K562 (cell line): ENCODE measurements around the gene TCFL5. TPM values are rescaled to one million over a fixed set of nuclear protein-coding genes. Genes with fewer than 3 reads are reported as not detected.

Source experiments
- ADNP ChIP-seq: fragments of 200-800 bp; sonication (Bioruptor generic); IDR thresholded peaks from 2 replicates; pipeline ENCODE4 v1.6.1; 2016; ENCODE audit warnings: missing genetic modification characterization, missing compliant biosample characterization
- ATF6 ChIP-seq: sonication (generic); formaldehyde crosslinking; IDR thresholded peaks from 2 replicates; pipeline ENCODE4 v1.4.0; 2020; ENCODE audit warnings: mild to moderate bottlenecking, missing genetic modification reagents
- CC2D1A ChIP-seq: fragments of 450-650 bp; IDR thresholded peaks from 2 replicates; pipeline ENCODE4 v1.6.1; 2017; ENCODE audit warnings: mild to moderate bottlenecking
- CHD2 ChIP-seq: IDR thresholded peaks from 2 replicates; pipeline ENCODE4 v1.6.1; 2011; ENCODE audit warnings: low read depth, low read length
- FOXJ2 ChIP-seq: fragments of 200-800 bp; sonication (Bioruptor generic); IDR thresholded peaks from 2 replicates; pipeline ENCODE4 v1.6.1; 2016; ENCODE audit warnings: missing genetic modification characterization, missing compliant biosample characterization
- HCFC1 ChIP-seq: IDR thresholded peaks from 2 replicates; pipeline ENCODE4 v1.6.1; 2012; ENCODE audit warnings: low read depth, low read length, improper control_type of control experiment
- MIER1 ChIP-seq: fragments of 450-650 bp; IDR thresholded peaks from 2 replicates; pipeline ENCODE4 v1.6.1; 2016; ENCODE audit warnings: antibody characterized with exemption, mild to moderate bottlenecking, low read depth
- PHF8 ChIP-seq: fragments of 200-600 bp; sonication (generic); IDR thresholded peaks from 2 replicates; pipeline ENCODE4 v1.6.1; 2012; ENCODE audit warnings: mixed run types, mild to moderate bottlenecking, inconsistent platforms, low read length, moderate library complexity, borderline replicate concordance
- POLR2AphosphoS2 ChIP-seq: IDR thresholded peaks from 2 replicates; pipeline ENCODE4 v1.6.1; 2012; ENCODE audit warnings: low read length, improper control_type of control experiment
- POLR3G ChIP-seq: IDR thresholded peaks from 2 replicates; pipeline ENCODE4 v1.6.1; 2011; ENCODE audit not compliant: insufficient read length, insufficient replicate concordance; ENCODE audit errors: extremely low read depth
- TGIF2 ChIP-seq: sonication (generic); formaldehyde crosslinking; IDR thresholded peaks from 2 replicates; pipeline ENCODE4 v1.8.1; 2022; ENCODE audit warnings: mild to moderate bottlenecking, missing genetic modification reagents, moderate library complexity
- USF2 ChIP-seq: sonication (generic); formaldehyde crosslinking; IDR thresholded peaks from 2 replicates; pipeline ENCODE4 v1.5.0; 2020; ENCODE audit warnings: missing genetic modification reagents
- ZNF12 ChIP-seq: sonication (generic); formaldehyde crosslinking; IDR thresholded peaks from 2 replicates; pipeline ENCODE4 v1.4.0; 2020; ENCODE audit warnings: mild to moderate bottlenecking, missing genetic modification reagents
- ZNF282 ChIP-seq: sonication (generic); formaldehyde crosslinking; IDR thresholded peaks from 2 replicates; pipeline ENCODE4 v1.8.1; 2023; ENCODE audit warnings: missing genetic modification reagents
- ZNF445 ChIP-seq: fragments of 250-450 bp; sonication (Bioruptor Pico); IDR thresholded peaks from 2 replicates; pipeline ENCODE4 v1.4.0; 2020; ENCODE audit warnings: low read depth, mild to moderate bottlenecking, moderate library complexity
- ZNF589 ChIP-seq: fragments of 200-800 bp; sonication (Bioruptor generic); IDR thresholded peaks from 2 replicates; pipeline ENCODE4 v1.6.1; 2016; ENCODE audit warnings: low read depth, missing genetic modification characterization, missing compliant biosample characterization
- polyA plus RNA-seq, 8 experiments: library from polyadenylated mRNA; depleted of rRNA in 4 of 8; stranded (reverse) in 5 of 8; unstranded in 3 of 8; fragments of >200 nt; fragmentation: Nextera tagmentation in 2 of 8; fragmentation: Illumina TruSeq in 1 of 8; extraction: Ambion mirVana in 2 of 8; extraction: Trizol in 1 of 8; gene quantifications; 2 replicates each; pipeline versions ENCODE4 v1.2.1 to v1.2.3, GENCODE V29; 2011 to 2014; ENCODE audit warnings: inconsistent platforms in 1 of 8, missing spikeins in 1 of 8
- total RNA-seq, 7 experiments: library from RNA; depleted of rRNA in 6 of 7; stranded (reverse); fragments of >200 nt in 6 of 7; fragmentation: Illumina TruSeq in 2 of 7; extraction: Trizol in 2 of 7; gene quantifications; 2 replicates each; pipeline versions ENCODE4 v1.2.1 to v1.2.3, GENCODE V29; 2011 to 2021; ENCODE audit warnings: low replicate concordance in 1 of 7

The TCFL5 gene
- total and polyA plus RNA-seq, 9 of the 15 experiments (the other 6 are each of a cell fraction or from before 2014, with no cell fraction given) = 1.00 to 12.6 (median 9.1) TPM

- TF ChIP-seq ZNF445 (CRISPR knock-in tag) (no peak), TGIF2 (no peak), ADNP (tag) (no peak), CHD2 (no peak), CC2D1A (no peak), MIER1 (no peak), USF2 (peak; percentile 37; the same call in 1 of the 2 replicates), FOXJ2 (no peak), POLR2AphosphoS2 (no peak), ZNF12 (CRISPR knock-in tag) (no peak), HCFC1 (no peak), ZNF589 (CRISPR knock-in tag) (no peak), PHF8 (no peak), ZNF282 (CRISPR knock-in tag) (no peak), ATF6 (CRISPR knock-in tag) (no peak), POLR3G (no peak)
These were observed 67.9 kb downstream of the TCFL5 start (continued) for GRCh38 chr20:62793757-62794006.
